Astrocyte (in vitro differentiated cells and primary cell): ENCODE data around the gene RIMKLB.
"Not testable (repeated sequence)": the region's sequence is repeated elsewhere in the genome, so short reads cannot be mapped to it uniquely, and the experiment has no call there.

ENCODE experiments used
- EZH2 ChIP-seq: IDR thresholded peaks from 2 replicates; pipeline ENCODE4 v1.6.1; 2012; ENCODE audit warnings: mild to moderate bottlenecking, low read length, inconsistent platforms; ENCODE audit not compliant: insufficient read depth
- TF ChIP-seq, protein P1 (sequence below): IDR thresholded peaks from 2 replicates; pipeline ENCODE4 v1.5.1; 2011; ENCODE audit warnings: low read depth, mild to moderate bottlenecking, inconsistent platforms, low read length, moderate library complexity; ENCODE audit not compliant: insufficient read depth

DNA sequence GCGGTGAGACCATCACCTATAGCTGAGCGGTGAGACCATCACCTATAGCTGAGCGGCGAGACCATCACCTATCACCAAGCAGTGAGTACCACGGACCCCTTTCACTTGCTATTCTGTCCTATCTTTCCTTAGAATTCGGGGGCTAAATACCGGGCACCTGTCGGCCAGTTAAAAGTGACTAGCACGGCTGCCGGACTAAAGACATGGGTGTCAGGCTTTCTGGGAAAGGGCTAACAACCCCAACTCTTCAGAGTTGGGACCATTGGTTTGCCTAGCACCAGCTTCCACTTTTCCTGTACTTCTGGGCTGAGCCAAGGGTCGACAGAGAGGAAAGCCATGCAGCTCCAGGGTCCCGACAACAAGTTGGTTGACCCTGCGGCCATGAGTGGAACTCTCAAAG, 90.9 kb downstream of the RIMKLB start:
- TF ChIP-seq, protein P1, sequence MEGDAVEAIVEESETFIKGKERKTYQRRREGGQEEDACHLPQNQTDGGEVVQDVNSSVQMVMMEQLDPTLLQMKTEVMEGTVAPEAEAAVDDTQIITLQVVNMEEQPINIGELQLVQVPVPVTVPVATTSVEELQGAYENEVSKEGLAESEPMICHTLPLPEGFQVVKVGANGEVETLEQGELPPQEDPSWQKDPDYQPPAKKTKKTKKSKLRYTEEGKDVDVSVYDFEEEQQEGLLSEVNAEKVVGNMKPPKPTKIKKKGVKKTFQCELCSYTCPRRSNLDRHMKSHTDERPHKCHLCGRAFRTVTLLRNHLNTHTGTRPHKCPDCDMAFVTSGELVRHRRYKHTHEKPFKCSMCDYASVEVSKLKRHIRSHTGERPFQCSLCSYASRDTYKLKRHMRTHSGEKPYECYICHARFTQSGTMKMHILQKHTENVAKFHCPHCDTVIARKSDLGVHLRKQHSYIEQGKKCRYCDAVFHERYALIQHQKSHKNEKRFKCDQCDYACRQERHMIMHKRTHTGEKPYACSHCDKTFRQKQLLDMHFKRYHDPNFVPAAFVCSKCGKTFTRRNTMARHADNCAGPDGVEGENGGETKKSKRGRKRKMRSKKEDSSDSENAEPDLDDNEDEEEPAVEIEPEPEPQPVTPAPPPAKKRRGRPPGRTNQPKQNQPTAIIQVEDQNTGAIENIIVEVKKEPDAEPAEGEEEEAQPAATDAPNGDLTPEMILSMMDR, result not testable (repeated sequence)
- TF ChIP-seq EZH2, result not testable (repeated sequence)
